PC-9 (cell line): ENCODE measurements around the gene FTO. TPM values are rescaled to one million over a fixed set of nuclear protein-coding genes. Genes with fewer than 3 reads are reported as not detected.

Experiments used
- BruUV-seq: library from RNA; stranded (reverse); fragments of 400-500 nt; replicated peaks from 2 replicates; lab custom pipeline; 2021; lab: Mats Ljungman, UMichigan
- CTCF ChIA-PET: fragments of 300-600 bp; sonication (Branson Sonifier 250); formaldehyde crosslinking; loops from one replicate; lab custom pipeline; 2022; ENCODE audit warnings: antibody characterized with exemption; lab: Charles Lee
- POLR2A ChIA-PET: fragments of 300-600 bp; sonication (Branson Sonifier 250); formaldehyde crosslinking; loops from one replicate; lab custom pipeline; 2022; ENCODE audit warnings: antibody characterized with exemption; ENCODE audit not compliant: unreplicated experiment; lab: Charles Lee
- DNase-seq, 2 experiments: peaks; one replicate each; pipeline versions ENCODE4 v3.0.0 to v3.0.0-alpha.2; 2015 to 2022; ENCODE audit warnings: mixed read lengths in 1 of 2
- H2AFZ ChIP-seq: fragments of 200-600 bp; sonication (generic); 2 replicates; pipeline ENCODE4 v1.8.1; 2017; ENCODE audit warnings: antibody characterized with exemption
- H3F3A ChIP-seq: fragments of 200-600 bp; sonication (generic); 2 replicates; pipeline ENCODE4 v1.8.1; 2017; ENCODE audit warnings: antibody characterized with exemption, mild to moderate bottlenecking, low read depth; ENCODE audit not compliant: insufficient read depth
- H3K27ac ChIP-seq: fragments of 200-600 bp; sonication (generic); 2 replicates; pipeline ENCODE4 v1.6.1; 2016; ENCODE audit warnings: mixed run types
- H3K27me3 ChIP-seq: fragments of 200-600 bp; sonication (generic); 2 replicates; pipeline ENCODE4 v1.6.1; 2016; ENCODE audit warnings: low read depth, mixed run types; ENCODE audit not compliant: insufficient read depth
- H3K36me3 ChIP-seq: fragments of 200-600 bp; sonication (generic); 2 replicates; pipeline ENCODE4 v1.6.1; 2016; ENCODE audit warnings: low read depth, mixed run types
- H3K4me1 ChIP-seq: fragments of 200-600 bp; sonication (generic); replicated peaks from 2 replicates; pipeline ENCODE4 v1.6.1; 2016; ENCODE audit warnings: mixed run types; ENCODE audit not compliant: insufficient read depth
- H3K4me2 ChIP-seq: fragments of 200-600 bp; sonication (generic); 2 replicates; pipeline ENCODE4 v1.6.1; 2017; ENCODE audit warnings: mixed run types
- H3K4me3 ChIP-seq: fragments of 200-600 bp; sonication (generic); 2 replicates; pipeline ENCODE4 v1.6.1; 2016; ENCODE audit warnings: mixed run types
- H3K79me2 ChIP-seq: fragments of 200-600 bp; sonication (generic); 2 replicates; pipeline ENCODE4 v1.6.1; 2017; ENCODE audit warnings: low read depth, mixed run types
- H3K9me2 ChIP-seq: fragments of 200-600 bp; sonication (generic); 2 replicates; pipeline ENCODE4 v1.8.1; 2017; ENCODE audit warnings: mild to moderate bottlenecking; ENCODE audit not compliant: insufficient read depth
- H3K9me3 ChIP-seq: fragments of 200-600 bp; sonication (generic); 2 replicates; pipeline ENCODE4 v1.8.1; 2016; ENCODE audit warnings: low read depth; ENCODE audit not compliant: insufficient read depth
- H4K20me1 ChIP-seq: fragments of 200-600 bp; sonication (generic); 2 replicates; pipeline ENCODE4 v1.8.1; 2017; ENCODE audit not compliant: insufficient read depth
- EZH2 ChIP-seq: fragments of 200-600 bp; sonication (generic); IDR thresholded peaks from 2 replicates; pipeline ENCODE4 v1.8.0; 2017; ENCODE audit warnings: antibody characterized with exemption, low read depth
- intact Hi-C: fragments of 100-400 bp; cut with micrococcal nuclease; formaldehyde crosslinking; loops from one replicate; pipeline ENCODE4 v1.10.0; 2022; ENCODE audit not compliant: unreplicated experiment
- total RNA-seq: library from RNA; stranded (reverse); gene quantifications from 2 replicates; pipeline ENCODE4 v1.2.3, GENCODE V29; 2021
- TF ChIP-seq, protein P1 (sequence below): fragments of 200-600 bp; sonication (generic); conservative IDR thresholded peaks from 2 replicates; pipeline ENCODE4 v1.6.1; 2017; ENCODE audit warnings: mixed run types, antibody characterized with exemption, mild to moderate bottlenecking, moderate library complexity

FTO gene
- total RNA-seq, 1 experiment from 2014 or later = 58.1 TPM

DNA sequence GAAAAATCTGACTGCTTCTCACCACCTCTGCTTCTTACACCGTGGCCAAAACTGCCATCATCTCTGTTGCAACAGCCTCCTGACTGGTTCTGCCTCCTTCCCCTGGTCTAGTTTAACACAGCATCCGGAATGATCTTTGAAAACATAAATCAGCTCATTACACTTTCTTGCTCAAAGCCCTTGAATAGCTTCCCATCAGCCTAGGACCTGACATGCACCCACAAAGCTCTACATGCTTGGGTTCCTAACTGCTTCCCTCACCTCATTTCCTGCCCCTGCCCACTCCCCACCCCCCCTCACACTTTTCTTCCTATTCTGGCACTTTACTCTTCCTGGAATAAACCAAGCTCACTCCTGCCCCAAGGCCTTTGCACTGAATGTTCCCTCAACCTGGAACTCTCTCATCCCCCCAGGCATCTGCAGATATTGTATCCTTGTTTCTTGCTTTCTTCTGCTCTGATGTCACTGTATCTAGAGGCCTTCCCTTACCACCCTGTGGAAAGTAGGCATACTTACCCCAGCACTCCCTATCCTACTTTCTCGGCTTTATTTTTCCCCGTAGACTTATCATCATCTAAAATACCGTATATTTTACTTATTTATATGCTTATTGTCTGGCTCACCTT, 112.4 kb downstream of the FTO start:
- Histone ChIP-seq H3K4me3 (no peak overlapping the region), H4K20me1 (no peaks in the 10 kb centered on the region), H3K27me3 (no peaks in the 10 kb centered on the region), H3K4me1 (peaks cover 13% of the 10 kb centered on the region), H2AFZ (no peak overlapping the region), H3K9me3 (no peaks in the 10 kb centered on the region), H3K36me3 (no peaks in the 10 kb centered on the region), H3F3A (peaks cover 6% of the 10 kb centered on the region), H3K27ac (no peak overlapping the region), H3K9me2 (no peaks in the 10 kb centered on the region), H3K4me2 (no peak overlapping the region), H3K79me2 (0 out of 2 replicates have a peak, but pooled peaks cover 3% of the 10 kb centered on the region)
- ChIA-PET POLR2A (interaction anchor here (0.6 kb wide), 1 partner anchor 512 kb away, joined by 6 read pairs; no protein-coding TSS in a partner anchor), CTCF (interaction anchor here (0.7 kb wide), 1 partner anchor 267 kb away, joined by 3 read pairs; no protein-coding TSS in a partner anchor)
- TF ChIP-seq, protein P1, sequence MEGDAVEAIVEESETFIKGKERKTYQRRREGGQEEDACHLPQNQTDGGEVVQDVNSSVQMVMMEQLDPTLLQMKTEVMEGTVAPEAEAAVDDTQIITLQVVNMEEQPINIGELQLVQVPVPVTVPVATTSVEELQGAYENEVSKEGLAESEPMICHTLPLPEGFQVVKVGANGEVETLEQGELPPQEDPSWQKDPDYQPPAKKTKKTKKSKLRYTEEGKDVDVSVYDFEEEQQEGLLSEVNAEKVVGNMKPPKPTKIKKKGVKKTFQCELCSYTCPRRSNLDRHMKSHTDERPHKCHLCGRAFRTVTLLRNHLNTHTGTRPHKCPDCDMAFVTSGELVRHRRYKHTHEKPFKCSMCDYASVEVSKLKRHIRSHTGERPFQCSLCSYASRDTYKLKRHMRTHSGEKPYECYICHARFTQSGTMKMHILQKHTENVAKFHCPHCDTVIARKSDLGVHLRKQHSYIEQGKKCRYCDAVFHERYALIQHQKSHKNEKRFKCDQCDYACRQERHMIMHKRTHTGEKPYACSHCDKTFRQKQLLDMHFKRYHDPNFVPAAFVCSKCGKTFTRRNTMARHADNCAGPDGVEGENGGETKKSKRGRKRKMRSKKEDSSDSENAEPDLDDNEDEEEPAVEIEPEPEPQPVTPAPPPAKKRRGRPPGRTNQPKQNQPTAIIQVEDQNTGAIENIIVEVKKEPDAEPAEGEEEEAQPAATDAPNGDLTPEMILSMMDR = no peak
- no peak for TF ChIP-seq EZH2
- intact Hi-C loops = no loop called here
- DNase-seq = no peak
- no TSS peak for BruUV-seq

DNA sequence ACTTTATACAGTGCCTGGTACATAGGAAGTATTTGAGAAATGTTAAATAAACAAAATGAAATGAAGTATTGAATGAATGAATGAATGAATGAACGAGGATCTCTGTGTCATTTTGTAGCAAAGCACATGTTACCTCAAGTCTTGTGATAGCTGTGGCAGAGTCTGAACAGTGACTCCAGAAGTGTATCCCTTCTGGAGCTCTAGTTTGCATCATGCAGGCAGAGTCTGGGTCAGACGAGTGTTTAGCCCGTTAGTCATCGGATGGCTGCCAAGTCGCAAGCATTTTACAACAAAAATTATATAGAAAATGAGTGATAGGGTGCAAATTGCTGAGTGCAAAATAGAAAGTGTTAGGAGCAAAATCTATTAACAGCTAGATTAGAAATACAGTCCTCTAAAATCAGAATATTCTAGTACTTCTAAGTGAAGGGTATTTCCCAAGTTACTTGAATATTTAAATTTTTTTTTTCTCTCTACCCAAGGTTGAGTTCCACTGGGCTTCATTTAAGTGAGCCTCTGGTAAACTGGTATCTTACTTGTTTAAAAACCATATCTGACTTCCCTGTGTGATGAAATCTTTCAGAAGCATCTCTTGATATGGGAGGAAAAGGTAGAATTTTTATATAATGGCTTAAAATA, 113.3 kb downstream of the FTO start:
- H3K4me1 ChIP-seq = peaks cover 22% of the 10 kb centered on the region
- no peaks in the 10 kb centered on the region for H3K9me2 ChIP-seq
- no peaks in the 10 kb centered on the region for H3K27me3 ChIP-seq
- no peaks in the 10 kb centered on the region for H4K20me1 ChIP-seq
- H3K9me3 ChIP-seq = no peaks in the 10 kb centered on the region
- peak in 1 of 2 experiments; percentile 37 for DNase-seq
- POLR2A ChIA-PET = no interaction called here
- no peak overlapping the region for H3K27ac ChIP-seq
- H2AFZ ChIP-seq = no peak overlapping the region
- H3K79me2 ChIP-seq = 0 out of 2 replicates have a peak, but pooled peaks cover 3% of the 10 kb centered on the region
- H3K36me3 ChIP-seq = no peaks in the 10 kb centered on the region
- CTCF ChIA-PET = no interaction called here
- no peak overlapping the region for H3K4me2 ChIP-seq
- BruUV-seq = no TSS peak
- no peak overlapping the region for H3K4me3 ChIP-seq
- intact Hi-C loops = no loop called here
- peaks cover 15% of the 10 kb centered on the region for H3F3A ChIP-seq
- no peak for TF ChIP-seq EZH2
- TF ChIP-seq, protein P1 = no peak

DNA sequence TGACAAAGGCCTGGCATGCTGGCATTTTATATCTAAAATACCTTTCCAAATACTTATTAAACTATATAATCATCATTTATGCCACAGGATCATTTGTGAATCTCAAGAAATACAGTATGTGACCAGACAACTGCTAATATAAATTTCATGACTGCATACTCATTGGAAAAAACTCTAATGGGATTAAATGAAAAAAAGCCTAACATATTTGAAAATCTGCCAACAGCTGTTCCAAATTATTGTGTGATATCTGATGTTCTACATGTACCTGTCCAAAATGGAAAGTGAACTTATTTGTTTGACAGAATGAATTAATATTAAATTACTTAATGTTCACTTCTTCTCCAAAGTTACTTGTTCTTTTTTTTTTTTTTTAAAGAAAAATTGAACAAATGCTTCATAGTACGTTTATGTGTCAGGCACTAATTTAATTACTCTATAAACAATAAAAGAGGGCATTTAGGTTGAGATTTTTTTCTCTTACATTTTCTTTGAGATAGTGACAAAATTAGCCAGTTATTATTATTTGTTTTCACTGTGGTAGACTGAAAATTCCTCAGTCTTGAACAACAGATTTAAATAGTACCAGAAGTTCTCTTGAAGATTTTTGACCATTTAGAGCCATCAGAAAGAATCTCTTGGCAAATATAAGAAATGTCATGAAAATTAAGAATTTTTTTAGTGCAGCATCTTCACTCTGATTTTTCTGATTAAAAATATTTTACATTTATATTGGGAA, 114.0 kb downstream of the FTO start:
- intact Hi-C loops = no loop called here
- Histone ChIP-seq H3K4me1 (peaks cover 29% of the 10 kb centered on the region), H3K36me3 (no peaks in the 10 kb centered on the region), H3K27ac (no peak overlapping the region), H3K27me3 (no peaks in the 10 kb centered on the region), H3K79me2 (0 out of 2 replicates have a peak, but pooled peaks cover 3% of the 10 kb centered on the region), H3K9me2 (no peaks in the 10 kb centered on the region), H3F3A (peaks cover 21% of the 10 kb centered on the region), H3K4me3 (no peak overlapping the region), H2AFZ (no peak overlapping the region), H3K4me2 (no peak overlapping the region), H3K9me3 (no peaks in the 10 kb centered on the region), H4K20me1 (no peaks in the 10 kb centered on the region)
- BruUV-seq = no TSS peak
- no peak for TF ChIP-seq EZH2
- TF ChIP-seq, protein P1 = no peak
- CTCF ChIA-PET = no interaction called here
- DNase-seq = no peak
- POLR2A ChIA-PET = no interaction called here
